ENCODE measurements around the gene GNPDA2.
"Not testable (repeated sequence)": the region's sequence is repeated elsewhere in the genome, so short reads cannot be mapped to it uniquely, and the experiment has no call there.

GRCh38 chr4:44728694-44729093, 2.3 kb upstream of the GNPDA2 start:
- TF ChIP-seq CTCF (IDR thresholded peaks at IDR 0.05; ENCODE audit: low read depth, low read length, poor library complexity, severe bottlenecking); EZH2phosphoT487 (IDR thresholded peaks at IDR 0.05; ENCODE audit: borderline replicate concordance, low read length): not testable (repeated sequence)
